HepG2 (cell line): ENCODE measurements around the gene SCAI. TPM values are rescaled to one million over a fixed set of nuclear protein-coding genes. Genes with fewer than 3 reads are reported as not detected.

Source experiments
- DZIP1 ChIP-seq: sonication (generic); formaldehyde crosslinking; IDR thresholded peaks from 2 replicates; pipeline ENCODE4 v1.5.0; 2020; ENCODE audit warnings: mild to moderate bottlenecking, missing genetic modification reagents
- ELK4 ChIP-seq: sonication (generic); formaldehyde crosslinking; IDR thresholded peaks from 2 replicates; pipeline ENCODE4 v1.9.0; 2021; ENCODE audit warnings: missing genetic modification reagents, borderline replicate concordance
- EZH2 ChIP-seq: conservative IDR thresholded peaks from 2 replicates; pipeline ENCODE4 v1.6.1; 2012; ENCODE audit warnings: mild to moderate bottlenecking, low read depth, low read length, moderate library complexity
- HMGXB3 ChIP-seq: sonication (generic); formaldehyde crosslinking; IDR thresholded peaks from 2 replicates; pipeline ENCODE4 v1.4.0; 2020; ENCODE audit warnings: missing genetic modification reagents, borderline replicate concordance
- PHF20 ChIP-seq: sonication (generic); formaldehyde crosslinking; IDR thresholded peaks from 2 replicates; pipeline ENCODE4 v1.5.0; 2020; ENCODE audit warnings: mild to moderate bottlenecking, missing genetic modification reagents
- SOX13 ChIP-seq, 3 experiments: fragments of 450-650 bp in 1 of 3; sonication (generic) in 1 of 3; formaldehyde crosslinking in 1 of 3; IDR thresholded peaks in 2 of 3; conservative IDR thresholded peaks in 1 of 3; 2 replicates each; pipeline versions ENCODE4 v1.5.0 to v1.6.1; 2016 to 2020; ENCODE audit warnings: antibody characterized with exemption in 1 of 3, mild to moderate bottlenecking in 1 of 3, missing compliant biosample characterization in 1 of 3, missing genetic modification reagents in 1 of 3, moderate library complexity in 1 of 3
- TEAD2 ChIP-seq: sonication (generic); formaldehyde crosslinking; IDR thresholded peaks from 2 replicates; pipeline ENCODE4 v1.9.0; 2021; ENCODE audit warnings: missing genetic modification reagents
- ZBTB3 ChIP-seq: sonication (generic); formaldehyde crosslinking; IDR thresholded peaks from 2 replicates; pipeline ENCODE4 v1.4.0; 2020; ENCODE audit warnings: low read depth, mild to moderate bottlenecking, moderate library complexity, missing genetic modification reagents, borderline replicate concordance
- ZNF414 ChIP-seq: sonication (generic); formaldehyde crosslinking; IDR thresholded peaks from 2 replicates; pipeline ENCODE4 v1.5.0; 2020; ENCODE audit warnings: missing genetic modification reagents
- ZNF512 ChIP-seq: sonication (generic); formaldehyde crosslinking; IDR thresholded peaks from 2 replicates; pipeline ENCODE4 v1.4.0; 2020; ENCODE audit warnings: mild to moderate bottlenecking, missing genetic modification reagents
- ZNF724P ChIP-seq: sonication (generic); formaldehyde crosslinking; IDR thresholded peaks from 2 replicates; pipeline ENCODE4 v1.8.0; 2022; ENCODE audit warnings: missing genetic modification reagents, borderline replicate concordance
- polyA plus RNA-seq, 8 experiments: library from polyadenylated mRNA; depleted of rRNA in 3 of 8; stranded (reverse) in 7 of 8; unstranded in 1 of 8; fragments of >200 nt; fragmentation: Illumina TruSeq in 4 of 8; extraction: Trizol in 4 of 8; gene quantifications; 2 replicates each; pipeline versions ENCODE4 v1.2.1 to v1.2.3, GENCODE V29; 2011 to 2016; ENCODE audit warnings: low read depth in 4 of 8, missing spikeins in 1 of 8, mixed read lengths in 1 of 8; ENCODE audit not compliant: insufficient read depth in 1 of 8
- total RNA-seq, 5 experiments: library from RNA; depleted of rRNA; stranded (reverse); fragments of >200 nt; fragmentation: Illumina TruSeq; extraction: Trizol; gene quantifications; 2 replicates each; pipeline ENCODE4 v1.2.3, GENCODE V29; 2016; ENCODE audit warnings: low read depth in 1 of 5

The SCAI gene
- total and polyA plus RNA-seq, 2 of the 13 experiments (the other 11 are each of a cell fraction or from before 2014, with no cell fraction given): 4.4 to 8.4 TPM

- TF ChIP-seq ZBTB3 (CRISPR knock-in tag) (no peak), SOX13 (IDR thresholded peaks at IDR 0.05) (no peak), SOX13 (CRISPR knock-in tag; conservative IDR thresholded peaks at IDR 0.05 in 1 of 2, IDR thresholded peaks at IDR 0.05 in 1 of 2) (peak in 1 of 2 experiments; percentile 36; a peak in 2 of 4 replicates), ZNF724P (CRISPR knock-in tag) (no peak), ZNF414 (no peak), ELK4 (CRISPR knock-in tag) (no peak), PHF20 (peak; percentile 88), HMGXB3 (CRISPR knock-in tag) (peak; percentile 64; the same call in 1 of the 2 replicates), EZH2 (no peak), ZNF512 (CRISPR knock-in tag) (no peak), TEAD2 (CRISPR knock-in tag) (no peak), DZIP1 (CRISPR knock-in tag) (peak; percentile 70; the same call in 1 of the 2 replicates)
These were observed 46.3 kb upstream of the SCAI start, which contains the start of gene PPP6C (continued) for GRCh38 chr9:125189361-125190289.
